HFFc6 (cell line): ENCODE measurements around the gene RBM33. TPM values are rescaled to one million over a fixed set of nuclear protein-coding genes. Genes with fewer than 3 reads are reported as not detected.
A peak's percentile ranks its signal among the peaks of the same experiment; 100 is the strongest.

Experiments
- DNase-seq: peaks from one replicate; pipeline ENCODE4 v3.0.0-alpha.2; 2018
- H3K27ac Mint-ChIP-seq: 2 replicates; pipeline ENCODE4 v1.8.0; 2020; ENCODE audit warnings: mild to moderate bottlenecking, mixed read lengths
- H3K27me3 Mint-ChIP-seq: 2 replicates; pipeline ENCODE4 v1.8.0; 2021; ENCODE audit warnings: mild to moderate bottlenecking, moderate library complexity, mixed read lengths; ENCODE audit not compliant: insufficient read depth
- H3K36me3 Mint-ChIP-seq: 2 replicates; pipeline ENCODE4 v1.8.0; 2021; ENCODE audit warnings: low read depth, mixed read lengths
- H3K4me1 Mint-ChIP-seq: 2 replicates; pipeline ENCODE4 v1.8.0; 2020; ENCODE audit warnings: low read depth, mixed read lengths
- H3K4me3 Mint-ChIP-seq: 2 replicates; pipeline ENCODE4 v1.8.0; 2020; ENCODE audit warnings: mild to moderate bottlenecking, moderate library complexity, mixed read lengths
- H3K9me3 Mint-ChIP-seq: 2 replicates; pipeline ENCODE4 v1.8.0; 2020; ENCODE audit warnings: mild to moderate bottlenecking, mixed read lengths
- CTCF ChIP-seq: fragments of 200-600 bp; sonication (generic); IDR thresholded peaks from 2 replicates; pipeline ENCODE4 v1.5.0; 2021; ENCODE audit warnings: antibody characterized with exemption, mild to moderate bottlenecking
- total RNA-seq, 6 experiments: library from RNA; stranded (reverse); fragmentation: NEBNext Ultra II Directional; extraction: Animal tissue kit (Norgen Biotek cat#: 25700); gene quantifications; 2 replicates in 1 of 6; 3 replicates in 5 of 6; pipeline ENCODE4 v1.2.3, GENCODE V29; 2021

Gene RBM33
- total RNA-seq, 6 experiments from 2014 or later = 31.5 to 38.9 (median 34.5) TPM

- H3K9me3 Mint-ChIP-seq = no peaks in the 10 kb centered on the region
- no peak overlapping the region for H3K27ac Mint-ChIP-seq
- H3K27me3 Mint-ChIP-seq = peaks cover 2% of the 10 kb centered on the region
- TF ChIP-seq CTCF = no peak
- peaks cover 4% of the 10 kb centered on the region; the same call in 1 of the 2 replicates for H3K36me3 Mint-ChIP-seq
- H3K4me1 Mint-ChIP-seq = no peaks in the 10 kb centered on the region
- H3K4me3 Mint-ChIP-seq = no peak overlapping the region
- no peak for DNase-seq
These were observed 91.1 kb downstream of the RBM33 start for GRCh38 chr7:155735442-155736115.

- Mint-ChIP-seq H3K4me1 (no peaks in the 10 kb centered on the region), H3K36me3 (peaks cover 12% of the 10 kb centered on the region; the same call in 1 of the 2 replicates), H3K9me3 (no peaks in the 10 kb centered on the region)
These were observed 93.1 kb downstream of the RBM33 start for GRCh38 chr7:155737590-155737989.

GRCh38 chr7:155738104-155738503, 93.6 kb downstream of the RBM33 start:
- no peak for DNase-seq
- no peak for TF ChIP-seq CTCF
- Mint-ChIP-seq H3K4me1 (no peaks in the 10 kb centered on the region), H3K27me3 (peaks cover 2% of the 10 kb centered on the region; the same call in 1 of the 2 replicates), H3K36me3 (peaks cover 12% of the 10 kb centered on the region; the same call in 1 of the 2 replicates), H3K4me3 (no peak overlapping the region), H3K9me3 (no peaks in the 10 kb centered on the region), H3K27ac (no peak overlapping the region)

More at GRCh38 chr7:155737590-155737989, 93.1 kb downstream of the RBM33 start:
- DNase-seq = no peak
- no peak for TF ChIP-seq CTCF
- H3K27ac Mint-ChIP-seq = no peak overlapping the region
- no peak overlapping the region for H3K4me3 Mint-ChIP-seq
- peaks cover 2% of the 10 kb centered on the region for H3K27me3 Mint-ChIP-seq

GRCh38 chr7:155738652-155739537, 94.4 kb downstream of the RBM33 start:
- H3K36me3 Mint-ChIP-seq = peaks cover 12% of the 10 kb centered on the region; the same call in 1 of the 2 replicates
- no peaks in the 10 kb centered on the region for H3K9me3 Mint-ChIP-seq
- peak; percentile 81 for TF ChIP-seq CTCF
- DNase-seq = peak; percentile 66
- H3K27me3 Mint-ChIP-seq = peaks cover 2% of the 10 kb centered on the region; the same call in 1 of the 2 replicates
- no peaks in the 10 kb centered on the region for H3K4me1 Mint-ChIP-seq
- no peak overlapping the region for H3K4me3 Mint-ChIP-seq
- H3K27ac Mint-ChIP-seq = no peak overlapping the region

- Mint-ChIP-seq H3K27me3 (peaks cover 2% of the 10 kb centered on the region; the same call in 1 of the 2 replicates), H3K27ac (no peak overlapping the region), H3K4me1 (no peaks in the 10 kb centered on the region), H3K9me3 (no peaks in the 10 kb centered on the region), H3K4me3 (no peak overlapping the region), H3K36me3 (peaks cover 12% of the 10 kb centered on the region; the same call in 1 of the 2 replicates)
- DNase-seq = no peak
- TF ChIP-seq CTCF = no peak
These were observed 95.2 kb downstream of the RBM33 start for GRCh38 chr7:155739538-155740143.
